GM18505 (cell line): ENCODE results near the gene GPR32.
"Not testable (repeated sequence)": the region's sequence is repeated elsewhere in the genome, so short reads cannot be mapped to it uniquely, and the experiment has no call there.

Source experiments
- ATAC-seq: cut with Tn5 transposase; IDR thresholded peaks from one replicate; pipeline ENCODE4 v1.9.1; 2021; ENCODE audit not compliant: unreplicated experiment
- POLR2A ChIP-seq: IDR thresholded peaks from 4 replicates; pipeline ENCODE4 v1.6.1; 2011; ENCODE audit warnings: borderline replicate concordance; ENCODE audit not compliant: insufficient read depth, insufficient read length; ENCODE audit errors: extremely low read depth

GPR32 gene

GRCh38 chr19:50735869-50736268, 34.4 kb upstream of the GPR32 start:
- no peak for ATAC-seq
- no peak for TF ChIP-seq POLR2A

DNA sequence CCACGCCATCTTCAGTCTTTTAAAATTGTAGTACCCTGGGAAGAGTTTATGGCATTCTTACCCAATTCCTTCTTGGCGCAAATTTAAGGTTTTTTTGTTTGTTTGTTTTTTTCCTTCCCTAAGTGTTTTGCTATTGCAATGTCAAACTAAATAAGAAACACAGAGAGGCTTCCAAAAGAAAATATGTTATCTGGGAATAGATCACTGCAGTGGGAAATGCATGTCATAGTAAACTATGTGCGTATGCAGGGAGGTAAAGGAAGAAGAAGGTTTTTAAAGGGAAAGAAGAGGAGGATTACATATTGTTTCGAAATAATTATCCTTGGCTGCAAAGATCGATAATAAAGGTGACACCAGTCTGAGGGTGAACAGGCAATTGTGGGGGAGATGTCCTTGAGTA, 33.9 kb upstream of the GPR32 start:
- no peak for TF ChIP-seq POLR2A
- ATAC-seq = no peak

DNA sequence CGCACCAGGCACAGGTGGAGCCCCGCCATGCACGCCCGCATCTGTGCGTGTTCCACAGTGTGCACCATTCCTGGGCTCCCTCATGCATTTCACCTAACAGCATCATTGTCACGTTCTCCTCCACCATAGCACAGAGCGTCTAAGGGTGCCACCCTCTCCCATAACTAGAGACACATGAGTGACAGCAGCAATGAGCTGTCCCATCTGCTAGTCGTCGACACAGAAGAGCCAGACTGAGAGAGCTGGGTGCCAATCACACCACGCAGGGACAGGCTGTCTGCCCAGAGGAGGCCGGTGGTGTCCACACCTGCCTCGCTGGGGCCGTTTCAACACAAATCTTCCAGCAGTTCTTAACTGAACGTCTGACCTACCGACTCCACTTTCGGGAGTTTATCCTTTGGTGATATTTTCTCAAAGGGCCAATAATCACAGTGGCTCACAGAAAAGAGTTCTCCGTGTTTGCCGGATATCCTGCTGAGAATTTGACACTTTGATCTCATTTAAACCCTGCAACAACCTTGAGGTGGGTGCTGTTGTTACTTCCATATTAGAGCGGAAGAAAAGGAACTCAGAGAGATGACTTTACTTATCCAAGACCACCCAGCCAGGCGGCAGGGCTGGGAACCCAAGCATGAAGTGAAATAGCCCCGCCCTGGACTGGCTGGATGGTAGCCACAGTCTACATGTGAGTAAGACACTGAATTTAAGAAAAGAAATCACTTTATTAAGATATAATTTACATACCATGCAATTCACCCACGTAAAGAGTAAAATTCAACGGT, 30.9 kb upstream of the GPR32 start:
- no peak for TF ChIP-seq POLR2A
- ATAC-seq = no peak

DNA sequence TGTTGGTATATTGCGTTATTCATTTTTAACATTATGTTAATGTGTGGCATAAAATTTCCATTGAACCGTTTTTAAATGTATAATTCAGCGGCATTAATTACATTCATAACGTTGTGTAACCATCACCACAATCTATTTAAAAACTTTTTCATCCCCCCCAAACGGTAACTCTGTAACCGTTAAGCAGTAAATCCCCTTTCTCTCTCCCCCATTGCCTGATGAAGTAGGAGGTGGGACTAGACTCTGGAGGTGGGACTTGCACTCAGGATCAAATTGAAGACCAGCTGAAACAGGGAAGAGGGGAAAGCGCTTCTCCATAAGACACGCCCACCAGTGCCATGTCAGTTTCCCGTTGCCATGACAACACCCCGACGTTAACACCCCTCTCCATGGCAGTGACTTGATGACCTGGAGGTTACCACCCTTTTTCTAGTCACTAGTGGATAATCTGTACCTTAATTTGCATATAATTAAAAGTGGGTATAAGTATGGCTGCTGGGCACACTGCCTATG, 30.3 kb upstream of the GPR32 start:
- TF ChIP-seq POLR2A = no peak
- ATAC-seq = no peak

- TF ChIP-seq POLR2A = no peak
- no peak for ATAC-seq
These were observed 28.9 kb upstream of the GPR32 start for GRCh38 chr19:50741179-50741933.

DNA sequence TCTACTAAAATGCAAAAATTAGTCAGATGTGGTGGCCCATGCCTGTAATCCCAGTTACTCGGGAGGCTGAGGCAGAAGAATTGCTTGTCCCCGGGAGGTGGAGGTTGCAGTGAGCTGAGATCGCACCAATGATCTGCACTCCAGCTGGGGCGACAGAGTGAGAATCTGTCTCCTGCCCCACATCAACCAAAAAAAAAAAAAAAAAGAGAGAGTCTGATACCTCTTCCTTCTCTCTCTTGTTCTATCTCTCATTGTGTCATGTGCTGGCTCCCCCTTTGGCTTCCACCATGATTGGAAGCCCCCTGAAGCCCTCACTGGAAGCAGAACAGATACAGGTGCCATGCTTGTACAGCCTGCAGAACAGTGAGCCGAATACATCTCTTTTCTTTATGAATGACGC, 26.7 kb upstream of the GPR32 start:
- TF ChIP-seq POLR2A = no peak
- ATAC-seq = no peak

- no peak for TF ChIP-seq POLR2A
These were observed 25.0 kb upstream of the GPR32 start for GRCh38 chr19:50745221-50745620.

GRCh38 chr19:50747141-50747540, 23.1 kb upstream of the GPR32 start:
- not testable (repeated sequence) for ATAC-seq

More at GRCh38 chr19:50745221-50745620, 25.0 kb upstream of the GPR32 start:
- ATAC-seq = no peak

DNA sequence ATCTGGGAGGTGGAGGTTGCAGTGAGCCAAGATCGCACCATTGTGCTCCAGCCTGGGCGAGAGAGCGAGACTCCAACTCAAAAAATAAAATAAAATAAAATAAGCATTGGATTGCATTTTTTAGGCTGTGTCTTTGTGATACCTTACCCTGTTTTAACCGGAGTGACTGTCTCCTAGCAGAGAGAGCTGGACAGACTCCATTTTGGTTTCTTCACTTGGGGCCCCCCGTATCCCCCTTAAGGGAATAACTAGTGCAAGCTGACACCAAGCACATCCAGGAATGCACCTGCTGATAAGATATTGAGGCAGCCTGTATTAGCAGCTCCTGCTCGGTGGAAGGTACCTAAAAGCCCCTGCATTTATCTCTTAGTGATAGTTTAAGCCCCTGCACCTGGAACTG, 20.8 kb upstream of the GPR32 start:
- TF ChIP-seq POLR2A = no peak
- ATAC-seq = no peak

- no peak for TF ChIP-seq POLR2A
- ATAC-seq = no peak
These were observed 20.3 kb upstream of the GPR32 start for GRCh38 chr19:50750010-50750409.

DNA sequence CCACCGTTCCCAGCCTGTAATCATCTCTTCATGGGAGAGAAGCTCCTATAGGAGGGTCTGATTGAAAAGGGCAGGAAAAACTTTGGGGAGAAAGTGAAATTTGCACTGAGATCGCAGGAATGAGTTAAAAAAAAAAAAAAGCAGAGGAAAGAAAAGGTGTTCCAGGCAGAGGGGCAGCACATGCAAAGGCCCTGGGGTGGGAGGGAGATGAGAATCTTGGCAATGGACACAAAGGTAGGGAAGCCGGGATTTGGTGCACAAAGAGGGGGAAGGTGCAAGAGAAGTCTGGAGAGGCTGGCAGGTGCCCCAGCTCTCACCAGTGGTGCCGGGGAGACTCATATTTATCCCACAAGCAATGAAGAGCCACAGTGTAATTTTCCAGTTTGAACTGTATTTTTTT, 16.4 kb upstream of the GPR32 start:
- no peak for ATAC-seq
- no peak for TF ChIP-seq POLR2A

- not testable (repeated sequence) for ATAC-seq
These were observed 14.0 kb upstream of the GPR32 start for GRCh38 chr19:50756244-50756643.

- ATAC-seq = not testable (repeated sequence)
These were observed 12.6 kb upstream of the GPR32 start for GRCh38 chr19:50757624-50758023.

- not testable (repeated sequence) for ATAC-seq
These were observed 11.2 kb upstream of the GPR32 start for GRCh38 chr19:50759076-50759475.
